H4 (cell line): ENCODE measurements around the gene KCNIP1. TPM values are rescaled to one million over a fixed set of nuclear protein-coding genes. Genes with fewer than 3 reads are reported as not detected.
A peak's percentile ranks its signal among the peaks of the same experiment; 100 is the strongest.
"Not testable (repeated sequence)": the region's sequence is repeated elsewhere in the genome, so short reads cannot be mapped to it uniquely, and the experiment has no call there.

Source experiments
- DNase-seq: peaks from one replicate; pipeline ENCODE4 v3.0.0-alpha.2; 2015; ENCODE audit warnings: low spot score
- total RNA-seq: library from RNA; depleted of rRNA; stranded (reverse); fragments of >200 nt; shearing (Covaris generic); gene quantifications from 2 replicates; pipeline ENCODE4 v1.2.3, GENCODE V29; 2014

Gene KCNIP1
- total RNA-seq, 1 experiment from 2014 or later, result not detected

- no peak for DNase-seq
Observed at GRCh38 chr5:170537451-170538095, 33.8 kb downstream of the KCNIP1 start.

DNA sequence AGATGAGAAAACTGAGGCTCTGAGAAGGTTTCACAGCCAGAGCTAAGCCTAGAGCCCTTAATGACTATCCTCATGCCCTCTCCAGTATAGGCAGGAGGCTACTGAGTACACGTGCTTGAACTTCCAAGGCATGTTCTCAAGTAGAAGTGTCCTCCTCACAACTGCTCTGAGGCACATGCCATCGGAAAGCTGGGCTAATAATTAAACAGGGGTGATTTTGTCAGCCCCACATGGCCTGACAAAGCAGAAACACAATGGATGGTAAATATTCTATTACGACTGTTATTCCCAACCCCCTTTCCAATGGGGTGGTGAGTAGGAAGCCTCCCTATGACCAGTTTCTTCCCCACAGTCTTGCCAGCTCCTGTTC lies 34.3 kb downstream of the KCNIP1 start:
- DNase-seq, result no peak

DNA sequence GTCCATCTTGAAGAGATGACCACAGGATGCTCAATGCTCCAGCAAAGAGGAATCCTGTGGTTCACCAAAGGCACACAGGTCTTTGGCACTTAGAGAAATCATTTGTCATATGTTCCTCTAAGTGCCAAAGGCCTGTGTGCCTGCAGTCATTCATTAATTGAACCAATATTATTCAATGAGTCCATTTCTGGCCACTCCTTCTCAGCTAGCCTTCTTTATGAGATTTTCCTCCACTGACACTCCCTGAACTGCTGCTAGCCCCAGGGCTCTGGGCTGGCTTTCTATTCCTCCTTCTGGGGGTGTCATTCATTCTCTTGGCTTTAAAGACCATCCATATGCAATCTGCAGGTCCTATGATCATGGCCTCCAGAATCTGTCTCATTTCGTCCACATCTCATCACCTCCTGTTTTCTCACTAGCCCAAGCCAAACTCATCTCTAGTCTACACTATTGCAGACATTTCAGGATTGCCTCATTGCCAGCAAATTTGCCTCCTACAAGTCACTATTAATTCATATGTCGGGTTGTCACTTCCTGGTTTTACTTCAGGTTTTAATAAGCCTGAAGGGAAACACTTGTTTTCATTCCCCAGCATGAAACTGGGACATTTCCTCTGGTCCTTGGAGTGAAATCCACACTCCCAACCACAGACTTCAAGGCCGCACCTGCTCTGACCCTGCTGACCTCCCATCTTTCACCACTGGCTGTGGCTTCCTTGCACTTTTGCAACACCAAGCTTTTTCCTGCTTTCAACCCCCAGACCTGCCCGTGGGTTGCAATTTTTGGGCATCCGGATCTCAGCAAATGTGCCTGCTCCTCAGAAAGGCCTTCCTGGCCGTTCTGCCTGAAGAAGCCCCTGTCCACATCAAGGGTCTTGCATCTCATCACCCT lies 35.1 kb downstream of the KCNIP1 start:
- no peak for DNase-seq

GRCh38 chr5:170540271-170540670 lies 36.5 kb downstream of the KCNIP1 start:
- no peak for DNase-seq

GRCh38 chr5:170541146-170541769 lies 37.4 kb downstream of the KCNIP1 start:
- no peak for DNase-seq

- no peak for DNase-seq
Observed at GRCh38 chr5:170542691-170543293, 39.0 kb downstream of the KCNIP1 start.

DNA sequence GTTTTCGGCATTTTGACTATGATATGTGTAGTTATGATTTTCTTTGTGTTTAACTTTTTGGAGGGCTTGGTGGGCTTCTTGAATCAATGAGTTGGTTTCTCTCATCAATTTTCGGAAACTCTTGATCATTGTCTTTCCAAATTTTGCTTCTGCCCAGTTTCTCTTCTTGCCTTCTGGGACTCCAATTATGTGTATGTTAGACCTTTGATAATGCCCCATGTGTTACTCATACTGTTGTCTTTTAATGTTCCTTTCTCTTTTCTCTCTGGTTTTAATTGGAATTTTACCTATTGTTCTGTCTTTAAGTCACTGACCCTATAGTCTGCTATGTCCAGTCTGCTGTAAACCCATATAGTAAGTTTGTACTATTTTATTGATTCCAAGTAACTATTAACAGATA lies 41.5 kb downstream of the KCNIP1 start:
- DNase-seq, result no peak

DNA sequence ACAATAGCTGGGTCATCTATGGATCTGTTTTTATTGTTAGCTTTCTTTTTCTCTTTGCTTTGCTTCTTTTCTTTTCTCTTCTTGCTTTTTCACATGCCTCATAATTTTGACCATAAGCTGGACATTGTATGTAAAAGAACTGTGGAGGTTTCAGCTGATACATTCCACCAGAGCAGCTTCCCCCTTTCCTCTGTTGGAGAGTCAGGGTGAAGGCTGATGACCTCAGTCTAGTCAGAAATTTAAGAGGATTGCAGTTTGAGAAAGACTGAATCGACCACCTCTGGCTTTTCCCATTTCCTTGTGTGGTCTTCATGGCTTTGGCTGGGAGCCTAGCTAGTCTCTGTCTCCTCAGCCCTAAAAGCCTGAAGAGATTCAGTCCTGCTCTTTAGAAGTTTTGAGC lies 42.0 kb downstream of the KCNIP1 start:
- no peak for DNase-seq

GRCh38 chr5:170546282-170546681 lies 42.5 kb downstream of the KCNIP1 start:
- DNase-seq, result no peak

DNA sequence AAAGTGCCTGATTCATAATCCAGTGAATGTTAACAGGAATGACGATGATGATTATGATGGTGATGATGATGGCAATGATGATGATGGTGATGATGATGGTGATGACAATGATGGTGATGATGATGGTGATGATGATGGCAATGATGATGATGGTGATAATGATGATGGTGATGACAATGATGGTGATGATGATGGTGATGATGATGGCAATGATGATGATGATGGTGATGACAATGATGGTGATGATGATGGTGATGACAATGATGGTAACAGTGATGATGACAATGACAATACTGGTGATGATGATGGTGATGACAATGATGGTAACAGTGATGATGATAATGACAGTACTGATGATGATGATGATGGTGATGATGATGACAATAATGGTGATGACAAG lies 46.6 kb downstream of the KCNIP1 start:
- DNase-seq, result not testable (repeated sequence)

- DNase-seq, result no peak
Observed at GRCh38 chr5:170551076-170551475, 47.3 kb downstream of the KCNIP1 start.

GRCh38 chr5:170551622-170552021 lies 47.8 kb downstream of the KCNIP1 start:
- DNase-seq, result no peak

DNA sequence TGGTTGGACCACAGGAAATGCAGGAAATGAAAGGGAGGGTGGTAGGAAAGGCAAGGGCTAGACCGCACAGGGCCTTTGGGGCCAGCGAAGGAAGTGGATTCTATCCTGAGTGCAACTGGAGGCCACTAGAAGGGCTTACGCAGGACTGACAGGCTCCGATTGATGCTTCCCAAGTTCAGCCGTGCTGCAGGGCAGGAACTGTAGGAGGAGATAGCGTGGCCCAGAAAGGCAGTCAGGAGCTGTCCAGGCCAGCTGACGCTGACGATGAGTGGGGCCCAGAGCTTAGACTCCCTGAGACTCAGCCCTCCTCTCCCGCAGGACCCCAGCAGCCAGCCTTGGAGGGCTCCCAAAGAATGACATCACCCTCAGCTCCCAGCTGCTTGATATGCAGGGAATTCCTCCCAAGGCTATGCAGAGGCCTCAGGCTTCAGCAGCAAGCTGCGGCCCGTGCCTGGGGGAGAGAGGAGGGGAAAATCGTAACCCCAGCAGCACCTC lies 48.8 kb downstream of the KCNIP1 start:
- peak; percentile 77 for DNase-seq

GRCh38 chr5:170553218-170553617 lies 49.4 kb downstream of the KCNIP1 start:
- DNase-seq, result no peak

- no peak for DNase-seq
Observed at GRCh38 chr5:170554521-170555267, 50.9 kb downstream of the KCNIP1 start.

DNA sequence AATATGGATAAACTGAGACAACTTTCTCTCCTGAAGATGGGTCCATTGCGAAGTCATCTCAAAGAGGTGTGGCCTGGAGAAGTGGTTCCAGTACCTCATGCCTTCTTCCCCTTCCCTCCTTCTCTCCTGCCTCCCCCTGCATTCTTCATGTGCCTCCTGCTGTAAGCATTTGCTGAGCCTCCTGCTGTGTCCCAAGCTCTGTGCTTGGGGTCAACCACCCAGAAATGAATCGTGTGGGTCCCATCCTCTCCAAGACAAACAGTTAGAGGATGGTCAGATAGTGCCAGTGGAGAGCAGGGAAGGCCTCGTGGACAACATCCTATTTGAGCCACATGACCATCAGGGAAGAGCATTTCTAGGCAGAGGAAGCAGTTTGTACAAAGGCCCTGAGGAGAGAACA lies 53.5 kb downstream of the KCNIP1 start:
- DNase-seq, result no peak

GRCh38 chr5:170559296-170559695 lies 55.5 kb downstream of the KCNIP1 start:
- DNase-seq, result no peak

DNA sequence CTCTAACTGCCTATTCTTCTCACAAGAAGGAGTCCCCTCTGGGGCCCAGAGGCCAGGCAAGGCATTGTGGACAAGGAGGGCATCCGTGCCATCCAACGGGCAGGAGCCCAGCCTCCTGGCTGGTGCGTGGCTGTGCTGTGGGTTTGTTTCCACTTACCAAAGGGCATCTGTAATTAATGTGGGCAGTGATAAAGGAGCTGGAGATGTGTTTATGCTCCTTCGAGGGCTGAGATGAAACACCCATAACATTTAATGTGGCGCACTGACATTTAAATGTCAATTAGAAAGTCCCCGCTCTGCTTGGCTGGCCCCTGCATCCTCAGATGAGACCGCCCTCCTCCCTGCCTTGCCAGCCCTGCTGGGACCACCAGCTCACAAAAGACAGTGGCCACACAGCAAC lies 57.1 kb downstream of the KCNIP1 start:
- DNase-seq, result no peak

DNA sequence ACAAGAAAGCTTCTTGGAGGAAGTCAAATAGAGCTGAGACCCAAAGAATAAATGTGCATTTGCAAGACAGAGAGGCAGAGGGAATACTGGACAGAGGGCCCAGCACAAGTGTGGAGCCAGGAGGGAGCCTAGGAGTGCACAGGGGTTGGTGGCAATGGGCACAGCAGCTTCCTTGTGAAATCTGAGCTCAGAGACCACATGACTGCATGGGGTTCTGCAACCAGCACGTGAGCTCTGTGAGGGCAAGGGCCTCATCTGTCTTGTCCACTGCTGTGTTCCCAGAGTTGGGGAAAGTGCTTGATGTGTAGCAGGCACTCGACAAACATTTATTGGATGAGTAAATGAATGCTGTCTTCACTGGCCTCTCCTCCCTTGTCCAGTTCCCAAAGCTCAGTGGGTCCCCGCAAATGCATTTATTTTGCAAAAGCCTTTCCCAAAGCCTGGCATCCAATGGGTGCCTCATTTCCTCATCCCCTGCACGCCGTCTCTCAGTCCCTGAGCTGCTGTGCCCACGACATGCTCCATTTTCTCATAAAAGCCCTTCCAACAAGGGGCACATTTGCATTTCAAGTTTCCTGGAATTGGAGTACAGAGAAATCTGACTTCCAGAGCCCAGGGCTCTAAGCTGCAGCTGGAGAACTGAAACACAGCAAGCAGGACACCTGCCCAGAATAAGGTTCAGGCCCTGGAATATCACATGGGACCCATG lies 58.5 kb downstream of the KCNIP1 start:
- DNase-seq, result no peak

DNA sequence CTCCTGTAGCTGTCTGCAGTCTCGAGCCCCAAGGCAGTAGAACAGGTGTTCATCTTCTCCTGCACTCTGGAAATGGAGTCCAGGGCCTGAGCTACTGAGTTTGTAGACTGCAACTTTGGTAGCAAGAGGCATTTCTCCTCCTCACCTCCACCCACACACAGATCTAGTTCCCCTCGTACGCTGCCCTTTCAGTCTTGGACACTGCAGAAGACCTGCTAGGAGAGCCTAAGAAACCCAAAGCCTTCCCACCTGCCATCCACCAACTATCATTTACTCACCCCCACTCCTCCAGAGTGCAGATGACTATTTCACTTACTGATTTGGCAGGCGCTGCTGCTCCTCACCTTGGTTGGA lies 59.0 kb downstream of the KCNIP1 start:
- no peak for DNase-seq
